Ascending aorta (tissue), 2 donors: Measurements from ENCODE around the gene RAD51B. TPM values are rescaled to one million over a fixed set of nuclear protein-coding genes. Genes with fewer than 3 reads are reported as not detected.
"Not testable (repeated sequence)": the region's sequence is repeated elsewhere in the genome, so short reads cannot be mapped to it uniquely, and the experiment has no call there.

Source experiments
- DNase-seq, 2 donors: peaks; one replicate each; pipeline ENCODE4 v3.0.0-alpha.2; 2019; ENCODE audit warnings: low spot score in 2 of 2
- H3K27ac ChIP-seq, 2 donors: fragments of 200-600 bp; sonication (generic); one replicate each; pipeline ENCODE4 v1.5.1; 2016 to 2017; ENCODE audit warnings: mild to moderate bottlenecking in 1 of 2
- H3K27me3 ChIP-seq: fragments of 200-600 bp; sonication (generic); one replicate; pipeline ENCODE4 v1.5.1; 2017
- H3K36me3 ChIP-seq, 2 donors: fragments of 200-600 bp; sonication (generic); one replicate each; pipeline ENCODE4 v1.5.1; 2016
- H3K4me1 ChIP-seq, 2 donors: fragments of 200-600 bp; sonication (generic); one replicate each; pipeline ENCODE4 v1.5.1; 2016 to 2017; ENCODE audit warnings: mild to moderate bottlenecking in 1 of 2
- H3K4me3 ChIP-seq, 2 donors: fragments of 200-600 bp; sonication (generic); one replicate each; pipeline ENCODE4 v1.5.1; 2016 to 2017; ENCODE audit warnings: mild to moderate bottlenecking in 1 of 2
- H3K9me3 ChIP-seq, 2 donors: fragments of 200-600 bp; sonication (generic); one replicate each; pipeline ENCODE4 v1.5.1; 2016
- CTCF ChIP-seq, 3 experiments: fragments of 200-600 bp in 2 of 3; fragments of 450-650 bp in 1 of 3; sonication (generic) in 2 of 3; IDR thresholded peaks; one replicate each; pipeline ENCODE4 v1.5.1; 2016 to 2019; ENCODE audit warnings: antibody characterized with exemption in 3 of 3, mild to moderate bottlenecking in 1 of 3, moderate library complexity in 1 of 3
- intact Hi-C: fragments of 100-400 bp; cut with DNase I; formaldehyde crosslinking; loops from one replicate; pipeline ENCODE4 v1.15.1; 2023
- total RNA-seq: library from RNA; depleted of rRNA; stranded (reverse); fragments of >200 nt; gene quantifications from one replicate; pipeline ENCODE4 v1.1.0, GENCODE V29; 2016

Gene RAD51B
- total RNA-seq, 1 donor from 2014 or later: not detected

GRCh38 chr14:68215629-68216028 lies 396.1 kb downstream of the RAD51B start:
- H3K4me1 ChIP-seq: peaks cover 4 to 6% of the 10 kb centered on the region in 2 donors
- H3K36me3 ChIP-seq: no peaks in the 10 kb centered on the region
- TF ChIP-seq CTCF (IDR thresholded peaks at IDR 0.05): no peak
- DNase-seq: no peak
- H3K4me3 ChIP-seq: no peak overlapping the region
- intact Hi-C loops: no loop called here
- H3K27me3 ChIP-seq: no peaks in the 10 kb centered on the region
- H3K27ac ChIP-seq: no peak overlapping the region
- no peaks in the 10 kb centered on the region for H3K9me3 ChIP-seq

GRCh38 chr14:68216079-68216478 lies 396.5 kb downstream of the RAD51B start:
- TF ChIP-seq CTCF (IDR thresholded peaks at IDR 0.05): no peak
- peaks cover 2 to 3% of the 10 kb centered on the region in 2 donors for H3K4me1 ChIP-seq
- no peaks in the 10 kb centered on the region for H3K27me3 ChIP-seq
- no peak overlapping the region for H3K27ac ChIP-seq
- intact Hi-C loops: no loop called here
- no peak overlapping the region for H3K4me3 ChIP-seq
- no peaks in the 10 kb centered on the region for H3K36me3 ChIP-seq
- no peak for DNase-seq
- H3K9me3 ChIP-seq: no peaks in the 10 kb centered on the region

- no peak overlapping the region for H3K4me3 ChIP-seq
- no peak for DNase-seq
- H3K36me3 ChIP-seq: no peaks in the 10 kb centered on the region
- intact Hi-C loops: no loop called here
- TF ChIP-seq CTCF (IDR thresholded peaks at IDR 0.05): no peak
- no peaks in the 10 kb centered on the region for H3K27me3 ChIP-seq
- H3K9me3 ChIP-seq: no peaks in the 10 kb centered on the region
- H3K4me1 ChIP-seq: no peaks in the 10 kb centered on the region
- H3K27ac ChIP-seq: no peak overlapping the region
These were observed 397.4 kb downstream of the RAD51B start for GRCh38 chr14:68216957-68217356.

GRCh38 chr14:68217791-68218340 lies 398.3 kb downstream of the RAD51B start:
- H3K4me3 ChIP-seq: no peak overlapping the region
- no peak for DNase-seq
- H3K4me1 ChIP-seq: no peaks in the 10 kb centered on the region
- TF ChIP-seq CTCF (IDR thresholded peaks at IDR 0.05): no peak
- H3K27me3 ChIP-seq: no peaks in the 10 kb centered on the region
- no peak overlapping the region for H3K27ac ChIP-seq
- intact Hi-C loops: no loop called here
- no peaks in the 10 kb centered on the region for H3K9me3 ChIP-seq
- H3K36me3 ChIP-seq: no peaks in the 10 kb centered on the region

- Histone ChIP-seq H3K27ac (no peak overlapping the region), H3K27me3 (no peaks in the 10 kb centered on the region), H3K9me3 (no peaks in the 10 kb centered on the region), H3K4me1 (no peaks in the 10 kb centered on the region), H3K4me3 (no peak overlapping the region), H3K36me3 (no peaks in the 10 kb centered on the region)
- no peak for TF ChIP-seq CTCF (IDR thresholded peaks at IDR 0.05)
- no peak for DNase-seq
- intact Hi-C loops: no loop called here
These were observed 399.8 kb downstream of the RAD51B start for GRCh38 chr14:68219407-68219806.

GRCh38 chr14:68221046-68221445 lies 401.5 kb downstream of the RAD51B start:
- intact Hi-C loops, H3K9me3 ChIP-seq, H3K27me3 ChIP-seq, DNase-seq, H3K4me3 ChIP-seq, H3K36me3 ChIP-seq, H3K27ac ChIP-seq, H3K4me1 ChIP-seq: not testable (repeated sequence)
